ENCODE data around the gene E2F1.
A peak's percentile ranks its signal among the peaks of the same experiment; 100 is the strongest.

Gene E2F1

DNA sequence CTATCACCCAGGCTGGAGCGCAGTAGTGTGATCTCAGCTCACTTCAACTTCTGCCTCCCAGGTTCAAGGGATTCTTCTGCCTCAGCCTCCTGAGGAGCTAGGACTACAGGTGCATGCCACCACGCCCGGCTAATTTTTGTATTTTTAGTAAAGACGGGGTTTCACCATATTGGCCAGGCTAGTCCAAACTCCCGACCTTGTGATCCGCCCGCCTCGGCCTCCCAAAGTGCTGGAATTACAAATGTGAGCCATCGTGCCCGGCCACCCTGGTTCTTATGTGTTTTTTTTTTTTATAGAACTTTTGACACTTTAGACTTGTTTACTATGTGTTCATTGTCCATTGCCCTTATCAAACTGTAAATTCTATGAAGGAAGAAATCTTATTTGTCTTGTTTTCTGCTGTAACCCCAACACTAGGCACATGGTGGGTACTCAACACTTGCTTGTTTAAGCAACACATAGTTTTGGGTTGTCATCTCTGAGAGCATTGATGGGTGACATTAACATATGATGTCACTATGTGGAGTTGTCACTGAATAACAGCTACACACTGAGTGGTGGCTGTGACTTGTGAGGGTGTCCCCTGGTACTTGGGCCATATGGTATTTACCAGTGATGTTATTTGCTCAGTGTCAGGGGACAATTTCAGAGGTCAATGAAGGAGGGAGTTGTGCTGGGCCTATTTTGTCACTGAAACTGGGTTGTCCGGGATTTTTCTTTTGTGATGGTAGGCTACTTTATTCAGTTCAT is 35.4 kb upstream of the E2F1 start:
- TF ChIP-seq, protein P1, sequence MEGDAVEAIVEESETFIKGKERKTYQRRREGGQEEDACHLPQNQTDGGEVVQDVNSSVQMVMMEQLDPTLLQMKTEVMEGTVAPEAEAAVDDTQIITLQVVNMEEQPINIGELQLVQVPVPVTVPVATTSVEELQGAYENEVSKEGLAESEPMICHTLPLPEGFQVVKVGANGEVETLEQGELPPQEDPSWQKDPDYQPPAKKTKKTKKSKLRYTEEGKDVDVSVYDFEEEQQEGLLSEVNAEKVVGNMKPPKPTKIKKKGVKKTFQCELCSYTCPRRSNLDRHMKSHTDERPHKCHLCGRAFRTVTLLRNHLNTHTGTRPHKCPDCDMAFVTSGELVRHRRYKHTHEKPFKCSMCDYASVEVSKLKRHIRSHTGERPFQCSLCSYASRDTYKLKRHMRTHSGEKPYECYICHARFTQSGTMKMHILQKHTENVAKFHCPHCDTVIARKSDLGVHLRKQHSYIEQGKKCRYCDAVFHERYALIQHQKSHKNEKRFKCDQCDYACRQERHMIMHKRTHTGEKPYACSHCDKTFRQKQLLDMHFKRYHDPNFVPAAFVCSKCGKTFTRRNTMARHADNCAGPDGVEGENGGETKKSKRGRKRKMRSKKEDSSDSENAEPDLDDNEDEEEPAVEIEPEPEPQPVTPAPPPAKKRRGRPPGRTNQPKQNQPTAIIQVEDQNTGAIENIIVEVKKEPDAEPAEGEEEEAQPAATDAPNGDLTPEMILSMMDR (IDR thresholded peaks at IDR 0.05; ENCODE audit: low read depth, low read length) = no peak
- H3K4me3 ChIP-seq (replicated peaks in 1 of 2; ENCODE audit: low read depth in 2 of 2, low read length in 2 of 2) = no peak overlapping the region
- no peak for DNase-seq (ENCODE audit: low read depth in 2 of 2)

DNA sequence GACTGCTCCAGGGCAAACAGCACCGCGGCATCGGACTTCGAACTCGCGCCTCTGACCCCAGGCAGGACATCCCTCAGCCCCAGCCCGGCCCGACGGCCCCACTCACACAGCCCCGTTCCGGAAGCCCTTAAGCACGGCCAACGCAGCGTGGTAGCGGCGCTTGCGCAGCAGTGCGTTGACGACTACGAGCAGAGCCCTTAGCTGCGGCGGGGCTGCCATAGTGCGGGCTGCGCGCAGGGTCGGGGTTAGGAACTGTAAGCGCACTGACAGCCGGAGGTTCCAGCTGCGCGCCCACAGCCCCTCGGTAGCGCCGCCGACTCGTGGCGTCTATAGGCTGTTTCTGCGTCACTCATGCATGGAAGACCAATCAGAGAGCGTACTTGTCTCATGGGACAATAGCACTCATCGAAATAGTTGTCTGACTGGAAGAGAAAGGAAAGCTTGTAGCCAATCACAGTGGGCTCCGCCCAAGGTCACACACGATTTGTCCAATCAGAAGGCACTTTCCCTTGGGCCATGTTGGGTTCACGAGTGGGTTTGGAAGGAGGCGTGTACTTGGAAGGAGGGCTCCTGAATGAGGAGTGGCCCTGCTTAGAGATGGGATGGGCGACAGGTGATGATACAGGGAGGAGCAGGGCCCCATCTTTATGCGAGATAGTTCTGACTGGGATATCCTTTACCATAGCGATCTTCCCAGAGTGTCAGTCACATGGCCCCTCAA is 34.0 kb upstream of the E2F1 start, which contains the start of gene PXMP4:
TSS of gene PXMP4 (minus strand) at position 322 of the 721 bp plus-strand sequence. CDS start at position 219, 103 bp downstream.
- H3K4me3 ChIP-seq (replicated peaks in 1 of 2; ENCODE audit: low read depth in 2 of 2, low read length in 2 of 2) = peak within 1 kb of the TSS; percentile 92 to 97
- TF ChIP-seq, protein P1 (IDR thresholded peaks at IDR 0.05; ENCODE audit: low read depth, low read length) = no peak
- DNase-seq (ENCODE audit: low read depth in 2 of 2) = peak; percentile 99 to 100

DNA sequence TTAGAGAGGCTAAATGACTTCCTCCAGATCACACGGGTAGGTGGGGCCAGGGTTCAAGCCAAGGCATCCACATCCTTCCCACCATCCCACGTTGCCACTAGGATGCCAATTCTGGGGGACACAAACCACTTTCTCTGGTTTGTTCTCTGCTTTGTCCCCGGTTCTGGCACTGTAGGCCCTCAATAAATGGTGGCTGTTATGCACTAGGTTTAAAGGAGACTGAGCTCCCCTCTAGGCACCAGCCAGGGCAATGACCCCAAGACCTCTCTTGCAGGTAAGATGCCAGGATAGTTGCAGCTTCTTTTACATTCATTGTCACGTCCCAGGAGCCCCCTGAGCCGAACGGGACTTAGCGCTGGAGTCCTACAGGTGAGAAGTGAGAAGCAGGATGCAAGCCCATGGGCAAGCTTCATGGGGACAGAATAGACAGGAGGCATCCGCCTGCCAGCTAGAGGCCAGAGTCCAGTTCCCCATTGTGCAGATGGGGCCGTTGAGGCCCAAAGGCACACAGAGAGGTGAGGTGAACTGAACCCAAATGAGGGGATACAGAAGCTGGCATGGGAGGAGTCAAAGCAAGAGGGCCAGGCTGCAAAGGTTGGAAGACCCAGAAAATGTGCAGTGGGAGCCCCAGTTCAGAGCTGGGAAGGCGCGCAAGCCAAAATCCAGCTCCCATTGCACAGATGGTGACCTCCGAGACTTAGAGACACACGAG is 33.2 kb upstream of the E2F1 start:
- peak overlapping the region; percentile 92 to 97 for H3K4me3 ChIP-seq (replicated peaks in 1 of 2; ENCODE audit: low read depth in 2 of 2, low read length in 2 of 2)
- DNase-seq (ENCODE audit: low read depth in 2 of 2) = peak in 1 of 2 donors; percentile 6
- TF ChIP-seq, protein P1 (IDR thresholded peaks at IDR 0.05; ENCODE audit: low read depth, low read length) = no peak

DNA sequence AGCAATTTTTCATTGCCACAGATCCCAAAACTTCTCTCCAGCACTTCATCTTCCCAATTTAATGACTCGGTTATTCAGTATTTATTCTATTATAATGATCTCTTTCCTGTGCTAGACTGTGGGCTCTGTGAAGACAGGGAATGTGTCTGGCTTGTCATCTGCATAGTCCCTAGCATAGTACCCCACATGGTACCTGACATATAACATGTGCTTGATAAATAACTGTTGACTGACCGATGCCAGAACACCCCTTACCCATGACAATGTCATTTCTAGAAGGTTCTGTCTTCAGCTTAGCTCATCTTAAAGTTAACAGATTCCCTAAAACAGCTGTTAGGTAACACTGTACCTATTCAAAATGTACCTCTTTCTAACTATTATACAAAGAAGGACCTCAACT is 30.3 kb upstream of the E2F1 start:
- TF ChIP-seq, protein P1 (IDR thresholded peaks at IDR 0.05; ENCODE audit: low read depth, low read length) = no peak
- H3K4me3 ChIP-seq (replicated peaks in 1 of 2; ENCODE audit: low read depth in 2 of 2, low read length in 2 of 2) = no peak overlapping the region
- DNase-seq (ENCODE audit: low read depth in 2 of 2) = no peak

DNA sequence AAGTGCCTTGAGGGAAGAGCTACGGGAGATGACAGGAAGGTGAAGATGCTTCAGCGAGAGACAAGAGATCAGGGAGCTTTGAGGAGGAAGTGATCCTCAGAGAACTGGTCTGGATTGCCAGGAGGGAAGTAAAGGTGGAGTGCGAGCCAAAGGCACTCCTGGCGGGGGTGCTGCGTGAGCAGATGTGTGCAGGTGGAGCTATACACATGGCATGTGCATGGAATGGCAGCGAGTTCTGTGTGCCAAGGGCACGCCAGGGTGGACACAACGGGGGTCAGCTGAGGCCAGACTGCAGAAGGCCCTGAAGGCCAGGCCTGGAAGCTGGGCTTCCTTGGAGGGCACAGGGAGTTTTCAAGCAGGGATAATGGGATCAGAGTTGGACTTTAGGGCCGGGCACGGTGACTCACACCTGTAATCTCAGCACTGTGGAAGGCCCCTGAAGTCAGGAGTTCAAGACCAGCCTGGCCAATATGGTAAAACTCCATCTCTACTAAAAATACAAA is 27.7 kb upstream of the E2F1 start:
- H3K4me3 ChIP-seq (replicated peaks in 1 of 2; ENCODE audit: low read depth in 2 of 2, low read length in 2 of 2) = no peak overlapping the region
- DNase-seq (ENCODE audit: low read depth in 2 of 2) = no peak
- TF ChIP-seq, protein P1 (IDR thresholded peaks at IDR 0.05; ENCODE audit: low read depth, low read length) = no peak

DNA sequence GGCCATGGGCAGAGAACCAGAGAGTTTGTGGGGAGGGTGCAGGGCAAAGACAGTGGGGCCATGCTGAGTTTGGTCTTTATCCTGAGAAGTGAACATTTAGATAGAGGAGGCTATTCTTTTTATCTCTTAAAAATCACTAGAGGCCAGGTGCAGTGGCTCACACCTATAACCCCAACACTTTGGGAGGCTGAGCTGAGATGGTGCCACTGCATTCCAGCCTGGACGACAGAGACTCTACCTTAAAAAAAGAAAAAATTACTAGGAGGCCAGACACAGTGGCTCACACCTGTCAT is 25.2 kb upstream of the E2F1 start:
- no peak for DNase-seq (ENCODE audit: low read depth in 2 of 2)
- no peak overlapping the region for H3K4me3 ChIP-seq (replicated peaks in 1 of 2; ENCODE audit: low read depth in 2 of 2, low read length in 2 of 2)
- TF ChIP-seq, protein P1 (IDR thresholded peaks at IDR 0.05; ENCODE audit: low read depth, low read length) = no peak
